GM12872 (cell line): ENCODE data around the gene GPA33.

Source experiments
- TF ChIP-seq, protein P1 (sequence below): IDR thresholded peaks from 3 replicates; pipeline ENCODE4 v1.5.1; 2011; ENCODE audit warnings: low read depth, mild to moderate bottlenecking, low read length, moderate library complexity; ENCODE audit not compliant: insufficient read depth

GPA33 gene

DNA sequence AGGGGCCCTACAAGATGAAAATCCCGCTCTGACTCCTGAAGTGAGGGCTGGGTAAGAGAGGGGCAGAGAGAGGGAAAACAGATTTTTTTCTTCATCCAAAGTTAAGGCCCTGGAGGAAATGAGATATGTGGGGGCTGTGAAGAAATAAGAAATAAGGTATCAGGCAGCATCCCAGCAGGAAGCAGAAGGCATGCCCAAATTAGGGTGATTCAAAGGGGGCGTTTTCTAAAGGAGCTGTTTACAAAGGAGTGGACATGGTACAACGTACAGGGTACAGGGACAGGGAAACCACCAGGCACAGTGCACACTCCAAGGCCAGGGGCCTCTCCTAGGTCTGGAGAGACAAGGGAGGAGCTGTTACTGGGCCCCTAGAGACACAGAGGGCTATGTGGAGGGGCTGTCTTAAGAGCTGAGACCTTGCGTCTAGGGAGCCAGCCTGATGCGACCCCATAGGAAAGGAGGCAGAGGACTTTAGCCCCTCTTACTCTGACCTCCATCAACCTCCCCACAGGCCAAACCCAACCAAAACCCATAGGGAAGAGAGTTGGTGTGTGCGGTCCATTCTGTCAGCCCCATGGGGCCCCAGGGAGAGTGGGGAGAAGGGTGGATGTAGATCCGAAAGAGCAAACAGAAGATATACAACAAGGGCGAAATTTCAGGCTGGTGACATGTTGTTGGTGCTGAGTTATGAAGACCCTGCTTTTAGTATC lies 42.3 kb upstream of the GPA33 start:
- TF ChIP-seq, protein P1, sequence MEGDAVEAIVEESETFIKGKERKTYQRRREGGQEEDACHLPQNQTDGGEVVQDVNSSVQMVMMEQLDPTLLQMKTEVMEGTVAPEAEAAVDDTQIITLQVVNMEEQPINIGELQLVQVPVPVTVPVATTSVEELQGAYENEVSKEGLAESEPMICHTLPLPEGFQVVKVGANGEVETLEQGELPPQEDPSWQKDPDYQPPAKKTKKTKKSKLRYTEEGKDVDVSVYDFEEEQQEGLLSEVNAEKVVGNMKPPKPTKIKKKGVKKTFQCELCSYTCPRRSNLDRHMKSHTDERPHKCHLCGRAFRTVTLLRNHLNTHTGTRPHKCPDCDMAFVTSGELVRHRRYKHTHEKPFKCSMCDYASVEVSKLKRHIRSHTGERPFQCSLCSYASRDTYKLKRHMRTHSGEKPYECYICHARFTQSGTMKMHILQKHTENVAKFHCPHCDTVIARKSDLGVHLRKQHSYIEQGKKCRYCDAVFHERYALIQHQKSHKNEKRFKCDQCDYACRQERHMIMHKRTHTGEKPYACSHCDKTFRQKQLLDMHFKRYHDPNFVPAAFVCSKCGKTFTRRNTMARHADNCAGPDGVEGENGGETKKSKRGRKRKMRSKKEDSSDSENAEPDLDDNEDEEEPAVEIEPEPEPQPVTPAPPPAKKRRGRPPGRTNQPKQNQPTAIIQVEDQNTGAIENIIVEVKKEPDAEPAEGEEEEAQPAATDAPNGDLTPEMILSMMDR = no peak

DNA sequence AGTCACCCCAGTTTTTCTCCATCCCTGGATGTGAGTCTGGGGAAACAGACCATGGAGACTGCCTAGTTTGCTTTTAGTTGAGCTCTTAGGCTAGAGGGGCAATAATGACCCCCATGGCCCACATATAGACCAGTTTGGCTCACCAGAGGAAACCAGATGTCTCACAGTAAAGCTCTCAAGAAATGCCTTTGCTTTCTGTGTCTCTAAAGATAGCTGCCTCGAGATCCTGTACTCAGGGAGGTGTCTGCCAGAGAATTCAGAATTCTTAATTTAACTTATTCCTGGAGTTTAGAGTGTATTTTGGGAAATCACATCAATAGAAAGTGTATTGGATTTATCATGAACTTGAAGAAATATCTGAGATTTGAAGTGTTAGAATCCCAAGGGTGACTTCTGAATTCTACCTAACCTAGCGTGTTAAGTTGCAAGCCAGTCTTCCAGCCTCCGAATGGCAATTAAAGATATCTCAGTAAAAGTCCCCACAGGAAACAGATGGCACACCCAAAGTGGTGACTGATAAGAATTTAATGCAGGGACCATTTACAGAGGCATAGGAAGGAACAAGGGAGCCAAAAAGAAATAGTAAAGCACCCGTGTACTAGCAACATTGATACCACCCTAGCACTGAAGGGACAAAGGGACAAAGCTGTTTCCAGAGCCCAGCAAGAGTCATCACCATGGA lies 40.8 kb upstream of the GPA33 start:
- TF ChIP-seq, protein P1 = no peak

DNA sequence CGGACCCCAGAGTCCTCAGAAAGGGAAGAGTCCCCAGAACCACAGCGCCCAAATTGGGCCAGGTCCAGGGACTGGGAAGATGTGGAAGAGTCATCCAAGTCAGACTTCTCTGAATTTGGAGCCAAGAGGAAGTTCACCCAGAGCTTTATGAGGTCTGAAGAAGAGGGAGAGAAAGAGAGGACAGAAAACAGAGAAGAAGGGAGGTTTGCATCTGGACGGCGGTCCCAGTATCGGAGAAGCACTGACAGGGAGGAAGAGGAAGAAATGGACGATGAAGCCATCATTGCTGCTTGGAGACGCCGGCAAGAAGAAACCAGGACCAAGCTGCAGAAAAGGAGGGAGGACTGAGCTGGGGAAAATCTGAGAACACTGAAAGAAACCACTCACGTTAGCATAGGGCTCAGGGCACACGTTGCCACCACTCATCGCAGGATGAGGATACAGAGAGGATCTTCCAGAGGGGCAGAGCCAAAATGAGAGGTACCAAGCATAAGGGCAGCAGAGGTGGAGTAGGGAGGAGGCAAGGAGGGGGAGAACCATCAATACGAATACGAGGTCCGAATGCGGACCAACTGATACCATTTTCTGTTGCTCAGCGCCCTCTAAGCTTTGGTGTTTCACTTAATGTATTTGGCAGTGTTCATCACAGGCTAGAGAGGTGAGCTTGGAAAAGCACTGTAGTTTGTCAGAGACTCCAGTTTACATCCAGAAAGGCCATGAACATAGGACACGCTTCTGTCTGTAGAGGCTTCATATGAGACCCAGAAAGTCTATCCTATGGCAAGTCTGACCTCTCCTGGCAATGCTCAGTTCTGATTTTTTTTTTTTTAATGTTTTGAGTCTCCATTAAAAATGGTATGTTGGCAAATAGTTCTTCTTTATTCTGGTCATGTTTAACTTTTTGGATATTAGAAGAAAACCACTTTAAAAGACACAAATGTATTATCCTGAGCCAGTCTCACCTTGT lies 38.4 kb upstream of the GPA33 start:
- TF ChIP-seq, protein P1 = 0 out of 3 replicates have a peak, but pooled peaks have one; percentile 3

DNA sequence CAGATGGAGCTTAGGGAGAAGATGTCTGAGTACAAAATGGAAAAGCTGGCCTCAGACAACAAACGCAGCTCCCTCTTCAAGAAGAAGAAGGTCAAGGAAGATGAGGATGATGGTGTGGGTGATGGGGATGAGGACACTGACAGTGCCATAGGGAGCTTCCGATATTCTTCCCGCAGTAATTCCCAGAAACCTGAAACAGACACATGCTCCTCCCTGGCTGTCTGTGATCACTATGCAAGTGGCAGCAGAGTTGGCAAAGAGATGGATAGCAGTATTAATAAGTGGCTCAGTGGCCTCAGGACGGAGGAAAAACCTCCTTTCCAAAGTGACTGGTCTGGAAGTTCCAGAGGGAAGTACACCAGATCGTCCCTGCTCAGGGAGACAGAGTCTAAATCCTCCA lies 37.5 kb upstream of the GPA33 start:
- TF ChIP-seq, protein P1 = no peak

DNA sequence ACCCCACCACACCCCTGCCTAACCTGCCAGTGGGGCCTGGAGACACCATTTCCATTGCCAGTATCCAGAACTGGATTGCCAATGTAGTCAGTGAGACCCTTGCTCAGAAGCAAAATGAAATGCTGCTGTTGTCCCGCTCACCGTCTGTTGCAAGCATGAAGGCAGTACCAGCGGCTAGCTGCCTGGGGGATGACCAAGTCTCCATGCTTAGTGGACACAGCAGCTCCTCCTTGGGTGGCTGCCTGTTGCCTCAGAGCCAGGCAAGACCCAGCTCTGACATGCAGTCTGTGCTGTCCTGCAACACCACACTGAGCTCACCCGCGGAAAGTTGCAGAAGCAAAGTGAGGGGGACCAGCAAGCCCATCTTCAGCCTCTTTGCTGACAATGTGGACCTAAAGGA lies 37.1 kb upstream of the GPA33 start:
- TF ChIP-seq, protein P1 = no peak

DNA sequence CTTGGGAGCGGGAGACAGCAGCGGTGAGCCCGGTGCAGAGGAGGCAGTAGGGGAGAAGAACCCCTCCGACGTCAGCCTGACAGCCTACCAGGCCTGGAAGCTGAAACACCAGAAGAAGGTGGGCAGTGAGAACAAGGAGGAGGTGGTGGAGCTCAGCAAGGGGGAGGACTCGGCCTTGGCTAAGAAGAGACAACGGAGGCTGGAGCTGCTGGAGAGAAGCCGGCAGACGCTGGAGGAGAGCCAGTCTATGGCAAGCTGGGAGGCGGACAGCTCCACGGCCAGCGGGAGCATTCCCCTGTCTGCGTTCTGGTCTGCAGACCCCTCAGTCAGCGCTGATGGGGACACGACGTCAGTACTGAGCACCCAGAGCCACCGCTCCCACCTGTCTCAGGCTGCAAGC lies 36.6 kb upstream of the GPA33 start:
- TF ChIP-seq, protein P1 = no peak

DNA sequence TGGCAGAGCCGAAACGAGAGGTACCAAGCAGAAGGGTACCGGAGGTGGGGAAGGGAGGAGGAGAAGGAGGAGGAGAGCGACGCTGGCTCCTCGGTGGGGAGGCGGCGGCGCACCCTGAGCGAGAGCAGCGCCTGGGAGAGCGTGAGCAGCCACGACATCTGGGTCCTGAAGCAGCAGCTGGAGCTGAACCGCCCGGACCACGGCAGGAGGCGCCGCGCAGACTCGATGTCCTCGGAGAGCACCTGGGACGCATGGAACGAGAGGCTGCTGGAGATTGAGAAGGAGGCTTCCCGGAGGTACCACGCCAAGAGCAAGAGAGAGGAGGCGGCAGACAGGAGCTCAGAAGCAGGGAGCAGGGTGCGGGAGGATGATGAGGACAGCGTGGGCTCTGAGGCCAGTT lies 36.1 kb upstream of the GPA33 start:
- TF ChIP-seq, protein P1 = no peak
